ENCODE results near the gene HRAS.

HRAS gene

GRCh38 chr11:530960-531831 lies 4.2 kb downstream of the HRAS start:
- Histone ChIP-seq H3K36me3 (ENCODE audit: control insufficient read depth in 4 of 4, insufficient read depth in 4 of 4, low read length in 3 of 4) (peaks cover 2 to 43% (median 24%) of the 10 kb centered on the region in 4 experiments), H3K4me3 (ENCODE audit: control insufficient read depth in 1 of 7, extremely low read depth in 1 of 7, insufficient read depth in 4 of 7, low read depth in 2 of 7, low read length in 6 of 7) (no peak overlapping the region), H3K27ac (ENCODE audit: insufficient read depth in 1 of 2, low read depth in 1 of 2, low read length in 2 of 2, poor library complexity in 1 of 2, severe bottlenecking in 2 of 2) (no peak overlapping the region), H3K9me3 (ENCODE audit: control extremely low read depth in 1 of 5, control insufficient read depth in 4 of 5, insufficient read depth in 2 of 5, low read depth in 1 of 5, low read length in 4 of 5) (no peaks in the 10 kb centered on the region), H3K27me3 (replicated peaks in 2 of 5; ENCODE audit: control insufficient read depth in 4 of 5, insufficient read depth in 5 of 5, low read length in 4 of 5) (no peaks in the 10 kb centered on the region), H3K4me1 (ENCODE audit: control extremely low read depth in 1 of 4, control insufficient read depth in 4 of 4, insufficient read depth in 4 of 4, low read length in 3 of 4) (peaks cover 0 to 16% (median 14%) of the 10 kb centered on the region in 4 experiments)
- no peak for DNase-seq
- ChIA-PET CTCF (interaction anchor here (2.5 kb wide), 1 partner anchor 12 kb away, joined by 9 read pairs; no protein-coding TSS in a partner anchor), POLR2A (no interaction called here)
- 97% methylated on average over 20 of the region's 28 CpGs for WGBS (ENCODE audit: insufficient coverage)

GRCh38 chr11:529728-530411 lies 5.5 kb downstream of the HRAS start:
- peaks cover 0 to 10% (median 9%) of the 10 kb centered on the region in 4 experiments for H3K4me1 ChIP-seq (ENCODE audit: control extremely low read depth in 1 of 4, control insufficient read depth in 4 of 4, insufficient read depth in 4 of 4, low read length in 3 of 4)
- ChIA-PET CTCF (interaction anchor here (1.0 kb wide), 1 partner anchor 11 kb away, joined by 3 read pairs; no protein-coding TSS in a partner anchor), POLR2A (no interaction called here)
- H3K4me3 ChIP-seq (ENCODE audit: control insufficient read depth in 1 of 7, extremely low read depth in 1 of 7, insufficient read depth in 4 of 7, low read depth in 2 of 7, low read length in 6 of 7) = no peak overlapping the region
- peaks cover 2 to 43% (median 24%) of the 10 kb centered on the region in 4 experiments for H3K36me3 ChIP-seq (ENCODE audit: control insufficient read depth in 4 of 4, insufficient read depth in 4 of 4, low read length in 3 of 4)
- no peaks in the 10 kb centered on the region for H3K27me3 ChIP-seq (replicated peaks in 2 of 5; ENCODE audit: control insufficient read depth in 4 of 5, insufficient read depth in 5 of 5, low read length in 4 of 5)
- no peak for DNase-seq
- 95% methylated on average over 11 of the region's 18 CpGs for WGBS (ENCODE audit: insufficient coverage)
- no peak overlapping the region for H3K27ac ChIP-seq (ENCODE audit: insufficient read depth in 1 of 2, low read depth in 1 of 2, low read length in 2 of 2, poor library complexity in 1 of 2, severe bottlenecking in 2 of 2)
- no peaks in the 10 kb centered on the region for H3K9me3 ChIP-seq (ENCODE audit: control extremely low read depth in 1 of 5, control insufficient read depth in 4 of 5, insufficient read depth in 2 of 5, low read depth in 1 of 5, low read length in 4 of 5)

GRCh38 chr11:528815-529727 lies 6.3 kb downstream of the HRAS start:
- Histone ChIP-seq H3K27me3 (replicated peaks in 2 of 5; ENCODE audit: control insufficient read depth in 4 of 5, insufficient read depth in 5 of 5, low read length in 4 of 5) (no peaks in the 10 kb centered on the region), H3K4me3 (ENCODE audit: control insufficient read depth in 1 of 7, extremely low read depth in 1 of 7, insufficient read depth in 4 of 7, low read depth in 2 of 7, low read length in 6 of 7) (no peak overlapping the region), H3K9me3 (ENCODE audit: control extremely low read depth in 1 of 5, control insufficient read depth in 4 of 5, insufficient read depth in 2 of 5, low read depth in 1 of 5, low read length in 4 of 5) (no peaks in the 10 kb centered on the region), H3K36me3 (ENCODE audit: control insufficient read depth in 4 of 4, insufficient read depth in 4 of 4, low read length in 3 of 4) (peaks cover 2 to 43% (median 24%) of the 10 kb centered on the region in 4 experiments), H3K27ac (ENCODE audit: insufficient read depth in 1 of 2, low read depth in 1 of 2, low read length in 2 of 2, poor library complexity in 1 of 2, severe bottlenecking in 2 of 2) (no peak overlapping the region), H3K4me1 (ENCODE audit: control extremely low read depth in 1 of 4, control insufficient read depth in 4 of 4, insufficient read depth in 4 of 4, low read length in 3 of 4) (peaks cover 0 to 2% (median 1%) of the 10 kb centered on the region in 4 experiments)
- CTCF ChIA-PET = interaction anchor here (1.0 kb wide), 1 partner anchor 10 kb away, joined by 3 read pairs; no protein-coding TSS in a partner anchor
- WGBS (ENCODE audit: insufficient coverage) = 95% methylated on average over 27 of the region's 29 CpGs
- POLR2A ChIA-PET = no interaction called here
- no peak for DNase-seq

- Histone ChIP-seq H3K9me3 (ENCODE audit: control extremely low read depth in 1 of 5, control insufficient read depth in 4 of 5, insufficient read depth in 2 of 5, low read depth in 1 of 5, low read length in 4 of 5) (no peaks in the 10 kb centered on the region), H3K27ac (ENCODE audit: insufficient read depth in 1 of 2, low read depth in 1 of 2, low read length in 2 of 2, poor library complexity in 1 of 2, severe bottlenecking in 2 of 2) (no peak overlapping the region), H3K4me3 (ENCODE audit: control insufficient read depth in 1 of 7, extremely low read depth in 1 of 7, insufficient read depth in 4 of 7, low read depth in 2 of 7, low read length in 6 of 7) (no peak overlapping the region), H3K36me3 (ENCODE audit: control insufficient read depth in 4 of 4, insufficient read depth in 4 of 4, low read length in 3 of 4) (peaks cover 0 to 36% (median 21%) of the 10 kb centered on the region in 4 experiments), H3K27me3 (replicated peaks in 2 of 5; ENCODE audit: control insufficient read depth in 4 of 5, insufficient read depth in 5 of 5, low read length in 4 of 5) (no peaks in the 10 kb centered on the region), H3K4me1 (ENCODE audit: control extremely low read depth in 1 of 4, control insufficient read depth in 4 of 4, insufficient read depth in 4 of 4, low read length in 3 of 4) (no peaks in the 10 kb centered on the region)
- 93% methylated on average over 27 of the region's 30 CpGs for whole genome bisulfite sequencing (ENCODE audit: insufficient coverage)
- no peak for DNase-seq
- POLR2A ChIA-PET = no interaction called here
- CTCF ChIA-PET = interaction anchor here (0.7 kb wide), 1 partner anchor 323 kb away, joined by 3 read pairs; no protein-coding TSS in a partner anchor
Measured at GRCh38 chr11:528166-528814, 7.1 kb downstream of the HRAS start.

GRCh38 chr11:526192-526591 lies 9.2 kb downstream of the HRAS start:
- peaks cover 0 to 16% (median 6%) of the 10 kb centered on the region in 4 experiments for H3K36me3 ChIP-seq (ENCODE audit: control insufficient read depth in 4 of 4, insufficient read depth in 4 of 4, low read length in 3 of 4)
- WGBS (ENCODE audit: insufficient coverage) = 94% methylated on average over 16 of the region's 17 CpGs
- no peak overlapping the region for H3K27ac ChIP-seq (ENCODE audit: insufficient read depth in 1 of 2, low read depth in 1 of 2, low read length in 2 of 2, poor library complexity in 1 of 2, severe bottlenecking in 2 of 2)
- ChIA-PET CTCF (no interaction called here), POLR2A (no interaction called here)
- no peaks in the 10 kb centered on the region for H3K4me1 ChIP-seq (ENCODE audit: control extremely low read depth in 1 of 4, control insufficient read depth in 4 of 4, insufficient read depth in 4 of 4, low read length in 3 of 4)
- H3K4me3 ChIP-seq (ENCODE audit: control insufficient read depth in 1 of 7, extremely low read depth in 1 of 7, insufficient read depth in 4 of 7, low read depth in 2 of 7, low read length in 6 of 7) = no peak overlapping the region
- no peaks in the 10 kb centered on the region for H3K27me3 ChIP-seq (replicated peaks in 2 of 5; ENCODE audit: control insufficient read depth in 4 of 5, insufficient read depth in 5 of 5, low read length in 4 of 5)
- no peaks in the 10 kb centered on the region for H3K9me3 ChIP-seq (ENCODE audit: control extremely low read depth in 1 of 5, control insufficient read depth in 4 of 5, insufficient read depth in 2 of 5, low read depth in 1 of 5, low read length in 4 of 5)
- no peak for DNase-seq

GRCh38 chr11:521177-521688 lies 14.1 kb downstream of the HRAS start:
- WGBS (ENCODE audit: insufficient coverage) = 98% methylated on average over 6 of the region's 10 CpGs
- Histone ChIP-seq H3K27ac (ENCODE audit: insufficient read depth in 1 of 2, low read depth in 1 of 2, low read length in 2 of 2, poor library complexity in 1 of 2, severe bottlenecking in 2 of 2) (no peak overlapping the region), H3K36me3 (ENCODE audit: control insufficient read depth in 4 of 4, insufficient read depth in 4 of 4, low read length in 3 of 4) (peaks cover 0 to 2% (median 0%) of the 10 kb centered on the region in 4 experiments), H3K4me1 (ENCODE audit: control extremely low read depth in 1 of 4, control insufficient read depth in 4 of 4, insufficient read depth in 4 of 4, low read length in 3 of 4) (peaks cover 0 to 4% (median 3%) of the 10 kb centered on the region in 4 experiments), H3K9me3 (ENCODE audit: control extremely low read depth in 1 of 5, control insufficient read depth in 4 of 5, insufficient read depth in 2 of 5, low read depth in 1 of 5, low read length in 4 of 5) (peaks cover 0 to 6% (median 3%) of the 10 kb centered on the region in 5 experiments), H3K4me3 (ENCODE audit: control insufficient read depth in 1 of 7, extremely low read depth in 1 of 7, insufficient read depth in 4 of 7, low read depth in 2 of 7, low read length in 6 of 7) (no peak overlapping the region), H3K27me3 (replicated peaks in 2 of 5; ENCODE audit: control insufficient read depth in 4 of 5, insufficient read depth in 5 of 5, low read length in 4 of 5) (no peaks in the 10 kb centered on the region)
- ChIA-PET POLR2A (no interaction called here), CTCF (no interaction called here)
- no peak for DNase-seq
